ENCODE results near the gene UBE2J2.

DNA sequence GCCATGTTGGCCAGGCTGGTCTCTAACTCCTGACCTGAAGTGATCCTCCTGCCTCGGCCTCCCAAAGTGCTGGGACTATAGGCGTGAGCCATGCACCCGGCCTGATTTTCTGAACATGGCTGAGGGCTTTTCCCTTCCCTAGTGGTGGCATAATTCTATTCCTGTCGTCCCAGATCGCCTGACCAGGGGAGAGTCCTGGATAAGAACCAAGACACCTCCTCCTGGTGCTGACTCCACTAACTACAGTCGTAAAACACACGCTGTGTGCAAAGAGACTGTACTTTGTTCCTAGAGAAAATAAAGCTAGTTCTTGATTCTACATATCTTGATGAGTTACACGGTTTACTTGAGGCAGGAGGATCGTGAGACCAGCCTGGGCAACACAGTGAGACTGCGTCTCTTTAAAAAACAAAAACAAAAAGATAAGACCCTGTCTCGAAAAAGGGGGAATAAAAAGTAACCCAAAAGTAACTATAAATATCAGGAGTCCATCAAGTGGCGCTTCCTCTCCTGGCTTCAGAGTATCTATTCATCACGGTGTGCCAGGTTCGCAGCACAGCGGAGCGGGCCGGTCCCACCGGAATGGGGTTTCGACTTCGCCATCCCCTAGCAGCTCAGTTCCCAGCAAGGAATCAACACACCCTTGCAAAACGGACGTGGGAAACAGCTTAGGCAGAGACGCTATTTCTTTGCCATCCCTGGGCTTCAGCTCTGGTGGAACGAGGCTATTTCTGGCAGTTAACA lies 42.8 kb downstream of the UBE2J2 start:
- TF ChIP-seq TAF1 (IDR thresholded peaks at IDR 0.05; ENCODE audit: borderline replicate concordance, low read depth, low read length) (no peak), POLR2A (IDR thresholded peaks at IDR 0.05; ENCODE audit: low read depth, low read length) (no peak)
